Stimulated activated CD8-positive, alpha-beta memory T cell treated with anti-CD3 and anti-CD28 coated beads, Interleukin-15, amount 100 ng/mL, for 48 hours (primary cell): ENCODE results near the gene CHST15.

Source experiments
- DNase-seq, 2 donors: peaks; one replicate each; pipeline ENCODE4 v3.0.0-alpha.2; 2020; ENCODE audit warnings: low read depth in 2 of 2

CHST15 gene

DNA sequence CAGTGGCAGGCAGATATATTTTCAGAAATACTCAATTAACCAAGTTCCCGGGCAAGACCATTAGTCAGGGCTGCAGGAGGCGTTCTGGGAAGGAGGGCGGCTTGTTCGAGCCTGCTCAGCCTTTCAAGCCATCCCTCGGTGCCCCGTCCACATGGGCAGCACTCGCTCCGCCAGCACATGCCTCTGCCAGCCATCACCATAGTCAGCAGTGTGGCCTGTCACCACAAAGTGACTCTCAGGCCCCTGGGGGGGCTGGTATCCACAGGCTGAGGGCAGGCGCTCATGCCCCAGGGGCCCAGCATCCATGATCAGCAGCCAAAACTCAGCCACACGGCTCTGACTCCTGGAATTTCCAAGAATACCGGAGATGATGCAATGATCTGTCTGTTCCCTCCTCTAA is 81.9 kb downstream of the CHST15 start:
- DNase-seq = no peak

GRCh38 chr10:124010563-124011131 is 82.8 kb downstream of the CHST15 start:
- DNase-seq = no peak

DNA sequence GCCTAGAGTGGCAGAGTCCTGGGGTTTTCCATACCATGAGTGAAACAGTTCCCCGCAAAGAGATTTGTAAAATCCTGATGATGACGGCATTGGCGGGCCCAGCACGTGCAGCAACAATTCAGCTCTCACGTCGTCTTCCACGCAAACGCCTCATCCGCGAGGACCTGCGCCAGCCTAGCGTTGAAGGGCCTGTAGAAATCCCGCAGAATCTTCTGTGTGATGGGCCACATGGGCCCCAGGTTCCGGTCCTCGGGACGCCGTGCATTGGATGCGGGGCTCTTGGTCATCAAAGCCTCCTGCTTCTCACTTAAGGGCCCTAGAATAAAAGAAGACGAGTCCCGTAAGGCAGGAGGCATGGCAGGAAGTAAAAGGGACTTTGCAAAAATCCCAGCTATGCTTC is 83.4 kb downstream of the CHST15 start:
- no peak for DNase-seq

DNA sequence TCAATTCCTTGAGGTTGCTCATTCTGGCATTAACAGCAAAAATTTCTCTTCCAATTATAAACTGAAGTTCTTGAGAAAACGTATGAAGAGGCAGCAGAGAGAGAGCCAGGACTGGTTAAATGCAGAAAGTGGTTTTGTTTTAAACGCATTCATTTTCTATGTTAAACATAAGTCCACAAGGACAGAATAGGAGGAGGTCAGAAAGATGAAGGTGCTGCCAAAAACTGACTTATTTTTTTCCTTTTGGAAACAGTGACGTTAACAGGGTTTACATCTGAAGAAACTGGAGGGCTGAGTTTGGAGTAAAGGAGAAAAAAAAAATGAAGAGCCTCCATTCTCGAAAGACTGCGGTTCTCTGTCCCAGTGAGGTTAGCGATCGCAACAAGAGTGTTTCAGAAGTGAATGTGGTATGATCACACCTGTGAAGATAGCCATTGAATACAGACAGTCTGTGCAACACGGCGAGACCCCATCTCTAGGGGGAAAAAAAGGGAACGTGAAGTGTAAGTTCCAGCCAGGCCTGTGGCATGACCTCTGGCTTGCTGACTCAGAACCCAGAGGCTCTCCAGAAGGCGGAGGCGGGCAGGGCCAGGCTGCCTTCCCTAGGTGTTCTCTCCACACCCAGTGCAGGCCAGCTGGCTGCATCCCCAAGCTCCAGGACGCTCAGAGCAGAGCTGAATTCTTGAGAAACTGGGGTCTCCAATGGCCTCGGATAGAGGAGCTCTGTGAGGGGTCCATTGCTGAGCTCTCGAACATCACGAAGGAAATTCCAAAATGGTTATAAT is 84.0 kb downstream of the CHST15 start:
- DNase-seq = no peak

- no peak for DNase-seq
Measured at GRCh38 chr10:124008681-124009080, 84.7 kb downstream of the CHST15 start.

GRCh38 chr10:124008187-124008586 is 85.2 kb downstream of the CHST15 start:
- no peak for DNase-seq

DNA sequence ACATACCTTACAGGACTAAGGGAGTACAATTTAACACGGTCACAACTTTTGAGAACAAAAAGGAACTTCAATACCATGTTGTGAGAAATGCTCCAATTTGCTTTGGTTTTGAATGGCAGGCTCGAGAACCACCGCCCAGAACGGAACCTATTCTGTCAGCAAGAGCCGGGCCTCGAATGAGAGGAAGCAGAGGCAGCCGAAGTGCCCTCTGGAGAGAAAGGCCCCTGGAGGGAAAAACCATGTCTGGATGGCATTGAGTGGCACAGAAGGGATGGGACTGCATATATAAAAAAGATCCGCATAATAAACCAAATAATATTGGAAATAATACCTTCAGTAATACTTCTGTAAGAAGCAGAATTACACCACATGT is 85.6 kb downstream of the CHST15 start:
- DNase-seq = no peak

DNA sequence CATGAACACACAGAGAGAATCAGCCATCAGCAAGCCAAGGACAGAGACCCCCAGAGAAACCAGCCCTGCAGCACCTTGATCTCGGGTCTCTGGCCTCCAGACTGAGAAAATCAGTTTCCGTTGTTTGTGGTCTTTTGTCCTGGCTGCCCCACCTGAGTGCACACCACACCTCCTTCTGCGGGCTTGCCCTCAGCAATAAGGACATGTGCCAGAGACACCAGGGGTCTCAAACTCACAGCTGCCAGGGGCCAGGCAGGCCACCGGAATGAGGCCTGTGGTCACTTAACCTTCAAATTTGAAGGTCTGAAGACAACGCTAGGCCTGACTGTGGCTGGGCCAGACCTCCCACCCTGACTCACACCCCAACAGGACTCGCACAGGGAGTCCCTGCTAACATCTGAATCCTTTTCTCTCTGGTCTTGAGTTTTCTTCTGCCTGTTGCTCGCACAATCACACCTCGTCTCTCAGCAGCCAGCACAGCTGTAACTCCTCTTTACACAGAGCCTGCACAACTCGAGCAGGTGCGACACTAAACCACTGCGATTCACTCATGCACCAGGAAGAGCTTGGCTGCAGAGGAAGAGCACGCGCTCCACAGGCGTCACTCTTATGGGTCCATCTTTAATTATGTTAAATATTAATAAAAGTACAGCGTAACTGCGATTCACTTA is 86.2 kb downstream of the CHST15 start:
- DNase-seq = no peak

GRCh38 chr10:124006526-124006925 is 86.9 kb downstream of the CHST15 start:
- DNase-seq = no peak

DNA sequence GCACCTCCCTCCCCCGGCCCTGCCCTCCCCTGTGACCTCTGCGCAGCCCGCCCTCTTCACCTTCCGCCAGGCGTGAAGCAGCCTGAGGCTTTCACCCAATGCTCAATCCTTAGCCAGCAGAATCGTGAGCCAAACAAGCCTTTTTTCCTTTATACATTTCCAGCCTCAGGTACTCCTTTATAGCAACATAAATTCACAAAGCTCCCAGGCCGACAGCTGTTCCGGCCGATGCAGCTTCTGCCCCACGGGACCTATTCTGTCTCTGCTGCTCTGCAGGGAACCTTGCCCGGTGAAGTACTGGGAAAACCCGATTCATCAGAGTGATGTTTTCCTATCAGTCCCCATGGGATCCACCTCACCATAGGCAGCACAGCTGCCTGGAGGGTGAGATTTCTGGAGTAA is 87.4 kb downstream of the CHST15 start:
- no peak for DNase-seq

- DNase-seq = no peak
Measured at GRCh38 chr10:124005091-124005490, 88.3 kb downstream of the CHST15 start.

DNA sequence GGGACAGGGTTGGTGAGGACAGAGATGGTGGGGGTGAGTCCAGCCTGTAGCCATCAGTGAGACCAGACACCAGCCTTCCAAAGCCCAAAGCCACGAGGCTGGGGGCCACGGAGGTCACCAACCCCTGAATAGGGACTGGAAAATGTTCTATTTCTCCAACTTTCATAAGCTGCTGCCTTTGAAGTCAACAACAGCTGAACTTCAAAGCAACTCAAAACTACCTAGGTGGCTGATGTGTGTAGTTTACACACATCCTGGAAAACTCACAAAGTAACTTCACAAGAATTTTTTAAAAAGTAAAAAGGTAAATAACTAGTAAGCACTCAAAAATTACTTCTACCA is 88.8 kb downstream of the CHST15 start:
- no peak for DNase-seq

DNA sequence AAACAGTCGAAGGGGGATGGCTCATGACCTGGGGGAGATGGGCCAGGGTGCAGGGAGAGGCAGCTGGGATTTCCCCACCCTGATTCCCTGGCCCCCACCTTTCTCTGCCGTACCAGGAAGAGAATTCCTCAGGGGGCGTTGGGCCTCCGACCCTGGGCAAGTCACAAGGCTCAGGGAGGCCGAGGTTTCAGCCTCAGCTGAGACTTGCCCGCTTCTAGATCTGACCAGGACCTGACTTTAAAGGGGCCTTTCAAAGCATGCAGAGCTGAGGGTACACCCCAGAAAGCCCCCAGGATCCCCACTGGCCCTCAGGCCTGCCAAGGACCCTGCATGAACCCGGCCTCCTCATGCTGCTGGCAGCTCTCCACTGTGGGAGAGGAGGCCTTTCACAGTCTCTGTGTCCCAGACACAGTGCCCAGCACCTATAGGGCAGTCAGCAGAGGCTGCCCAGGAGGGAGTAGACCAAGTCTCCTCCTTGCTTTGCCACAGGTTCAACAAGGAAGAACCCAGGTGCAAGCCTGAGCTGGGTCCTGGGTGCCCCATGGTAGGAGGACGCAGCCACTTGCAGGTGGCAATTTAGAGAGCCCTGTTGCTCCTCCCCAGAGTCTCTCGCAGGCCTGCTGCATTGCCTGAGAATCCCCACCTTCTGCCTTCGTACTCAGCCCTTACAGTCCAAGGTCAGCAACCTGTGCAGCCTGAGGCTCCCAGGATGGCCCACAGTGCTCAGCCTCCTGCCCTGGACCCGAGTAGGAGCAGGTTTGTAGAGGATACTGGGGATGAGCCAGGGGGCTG is 89.3 kb downstream of the CHST15 start:
- DNase-seq = no peak

GRCh38 chr10:124003481-124003870 is 89.9 kb downstream of the CHST15 start:
- DNase-seq = no peak

- DNase-seq = no peak
Measured at GRCh38 chr10:124003070-124003419, 90.4 kb downstream of the CHST15 start.

DNA sequence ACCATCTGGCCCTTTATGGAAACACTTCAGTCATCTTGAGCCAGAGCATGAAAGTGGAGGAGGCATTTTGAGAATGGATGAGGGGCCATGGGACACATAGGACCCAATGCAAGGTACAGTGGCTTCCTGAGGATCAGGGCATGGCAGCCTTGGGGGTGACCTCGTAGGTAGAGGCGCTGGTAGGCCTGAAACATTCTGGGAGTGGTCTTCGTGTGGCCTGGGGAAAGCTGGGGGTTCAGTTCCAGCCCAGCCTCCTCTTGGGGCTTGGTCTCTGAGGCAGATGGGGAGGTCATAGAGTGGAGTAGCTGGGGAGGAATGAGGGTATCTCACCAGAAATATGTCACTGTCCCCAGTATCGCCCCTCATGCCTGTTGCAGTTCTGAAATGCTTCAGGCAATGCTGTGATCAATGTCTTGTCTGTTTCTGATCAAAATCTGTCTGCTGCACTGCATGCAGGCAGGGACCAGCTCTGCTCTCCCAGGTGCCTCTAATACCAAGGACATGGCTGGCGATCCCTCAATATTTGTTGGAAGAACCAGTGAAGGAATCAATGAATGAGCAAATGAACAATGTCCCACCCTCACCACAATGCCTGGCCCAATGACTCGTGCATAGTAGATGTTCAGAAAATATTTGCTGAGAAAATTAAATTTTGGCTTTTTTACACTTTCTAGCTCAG is 90.9 kb downstream of the CHST15 start:
- no peak for DNase-seq

- DNase-seq = no peak
Measured at GRCh38 chr10:124001391-124002148, 91.8 kb downstream of the CHST15 start.

DNA sequence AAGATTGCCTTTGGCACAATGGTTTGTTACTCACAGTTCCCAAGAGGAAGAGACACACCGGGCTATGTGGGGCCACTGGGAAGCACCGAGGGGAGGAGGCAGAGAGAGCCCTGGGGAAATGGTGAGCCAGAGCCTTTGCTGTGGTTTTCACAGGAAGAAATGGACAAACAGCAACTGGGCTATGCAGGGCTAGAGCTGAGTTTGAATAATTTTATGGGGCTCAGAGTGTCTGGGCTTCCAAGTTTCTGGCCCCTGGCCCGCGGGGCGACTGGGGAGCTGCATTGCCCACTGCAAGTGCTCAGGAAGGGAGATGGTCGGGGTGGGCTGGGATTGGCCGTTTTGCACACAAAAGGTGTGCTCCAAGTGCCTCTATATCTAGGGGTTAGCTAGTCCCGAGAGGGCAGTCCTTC is 92.6 kb downstream of the CHST15 start:
- DNase-seq = no peak

DNA sequence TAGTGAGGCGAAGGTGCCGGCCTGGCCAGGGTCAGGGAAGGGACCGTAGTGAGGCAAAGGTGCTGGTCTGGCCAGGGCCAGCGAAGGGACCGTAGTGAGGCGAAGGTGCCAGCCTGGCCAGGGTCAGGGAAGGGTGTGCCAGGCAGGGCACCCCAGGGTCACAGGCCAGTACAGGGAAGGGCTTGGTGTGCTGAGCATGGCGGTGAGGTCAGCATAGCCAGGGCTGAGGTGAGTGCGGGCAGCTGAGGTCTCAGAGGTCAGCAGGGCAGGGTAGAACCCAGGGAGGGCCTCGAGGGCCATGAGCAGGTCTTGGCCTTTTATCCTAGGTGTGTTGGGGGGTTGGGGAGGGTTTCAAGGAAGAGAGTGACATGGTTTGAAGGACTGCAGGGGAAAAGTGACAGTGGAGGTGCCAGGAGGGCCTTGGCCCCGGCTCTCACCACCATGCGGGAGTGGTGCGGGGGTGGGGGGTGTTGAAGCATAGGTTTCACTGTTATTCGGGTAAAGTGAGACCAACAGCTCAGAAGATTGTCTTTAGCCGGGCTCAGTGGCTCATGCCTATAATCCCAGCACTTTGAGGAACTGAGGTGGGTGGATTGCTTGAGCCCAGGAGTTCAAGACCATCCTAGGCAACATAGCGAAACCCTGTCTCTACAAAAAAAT is 93.3 kb downstream of the CHST15 start:
- no peak for DNase-seq

DNA sequence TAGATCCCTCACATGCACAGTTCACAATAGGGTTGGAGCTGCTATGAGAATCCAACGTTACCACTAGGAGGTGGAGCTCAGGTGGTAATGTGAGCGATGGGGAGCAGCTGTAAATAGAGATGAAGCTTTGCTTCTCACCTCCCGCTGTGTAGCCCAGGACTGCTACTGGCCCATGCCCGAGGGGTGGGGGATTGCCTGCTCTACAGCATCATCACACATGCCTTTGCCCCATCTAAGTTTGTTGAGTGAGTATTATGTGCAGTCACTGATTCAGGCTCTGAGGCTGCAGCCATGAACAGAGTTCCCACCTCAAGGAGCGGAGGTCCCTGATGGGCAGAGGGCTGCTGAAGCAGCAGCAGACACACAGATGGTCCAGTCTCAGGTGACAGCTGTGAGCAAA is 94.1 kb downstream of the CHST15 start:
- DNase-seq = no peak
